WI38 (cell line): ENCODE measurements around the gene ASAH2.
A peak's percentile ranks its signal among the peaks of the same experiment; 100 is the strongest.

Source experiments
- H3K4me3 ChIP-seq: 2 replicates; pipeline ENCODE4 v1.5.1; 2011; ENCODE audit warnings: low read depth, mild to moderate bottlenecking, control low read depth, low read length
- TF ChIP-seq, protein P1 (sequence below): IDR thresholded peaks from 2 replicates; pipeline ENCODE4 v1.5.1; 2012; ENCODE audit warnings: low read depth, mild to moderate bottlenecking, control low read depth, low read length

The ASAH2 gene

DNA sequence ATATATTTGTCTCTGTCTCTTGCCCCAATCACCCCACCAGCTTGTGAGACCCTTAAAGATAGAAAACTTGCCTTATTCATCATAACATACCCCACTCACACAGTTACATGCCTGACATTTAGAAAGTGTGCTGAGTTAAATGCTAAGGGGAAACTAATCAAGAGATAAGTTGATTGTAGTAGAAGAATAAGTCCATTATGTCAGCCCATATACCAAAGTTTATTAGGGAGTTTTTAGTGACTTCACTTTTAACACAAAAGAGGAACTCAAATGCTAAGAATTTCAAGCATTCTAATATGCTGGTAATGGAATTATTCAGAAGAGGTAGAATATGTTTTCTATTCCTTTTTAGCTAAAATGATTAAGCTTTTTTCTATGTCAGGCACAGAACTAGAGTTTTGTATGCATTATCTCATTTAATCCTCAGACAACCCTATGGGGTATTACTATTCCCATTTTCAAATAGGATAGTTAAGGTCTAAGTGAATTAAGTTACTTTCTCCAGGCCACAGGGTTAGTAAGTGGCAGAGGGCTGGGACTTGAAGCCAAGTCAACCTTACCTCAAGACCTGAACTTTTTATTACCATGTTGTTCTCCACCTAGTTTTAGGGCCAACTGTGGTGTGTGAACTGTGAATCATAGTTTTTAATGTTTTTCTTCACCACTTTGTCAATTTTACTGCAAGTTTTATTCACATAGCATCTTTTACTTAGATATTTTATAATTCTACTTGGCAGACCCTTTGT, 19.6 kb downstream of the ASAH2 start:
- no peak overlapping the region for H3K4me3 ChIP-seq
- TF ChIP-seq, protein P1, sequence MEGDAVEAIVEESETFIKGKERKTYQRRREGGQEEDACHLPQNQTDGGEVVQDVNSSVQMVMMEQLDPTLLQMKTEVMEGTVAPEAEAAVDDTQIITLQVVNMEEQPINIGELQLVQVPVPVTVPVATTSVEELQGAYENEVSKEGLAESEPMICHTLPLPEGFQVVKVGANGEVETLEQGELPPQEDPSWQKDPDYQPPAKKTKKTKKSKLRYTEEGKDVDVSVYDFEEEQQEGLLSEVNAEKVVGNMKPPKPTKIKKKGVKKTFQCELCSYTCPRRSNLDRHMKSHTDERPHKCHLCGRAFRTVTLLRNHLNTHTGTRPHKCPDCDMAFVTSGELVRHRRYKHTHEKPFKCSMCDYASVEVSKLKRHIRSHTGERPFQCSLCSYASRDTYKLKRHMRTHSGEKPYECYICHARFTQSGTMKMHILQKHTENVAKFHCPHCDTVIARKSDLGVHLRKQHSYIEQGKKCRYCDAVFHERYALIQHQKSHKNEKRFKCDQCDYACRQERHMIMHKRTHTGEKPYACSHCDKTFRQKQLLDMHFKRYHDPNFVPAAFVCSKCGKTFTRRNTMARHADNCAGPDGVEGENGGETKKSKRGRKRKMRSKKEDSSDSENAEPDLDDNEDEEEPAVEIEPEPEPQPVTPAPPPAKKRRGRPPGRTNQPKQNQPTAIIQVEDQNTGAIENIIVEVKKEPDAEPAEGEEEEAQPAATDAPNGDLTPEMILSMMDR, result no peak

DNA sequence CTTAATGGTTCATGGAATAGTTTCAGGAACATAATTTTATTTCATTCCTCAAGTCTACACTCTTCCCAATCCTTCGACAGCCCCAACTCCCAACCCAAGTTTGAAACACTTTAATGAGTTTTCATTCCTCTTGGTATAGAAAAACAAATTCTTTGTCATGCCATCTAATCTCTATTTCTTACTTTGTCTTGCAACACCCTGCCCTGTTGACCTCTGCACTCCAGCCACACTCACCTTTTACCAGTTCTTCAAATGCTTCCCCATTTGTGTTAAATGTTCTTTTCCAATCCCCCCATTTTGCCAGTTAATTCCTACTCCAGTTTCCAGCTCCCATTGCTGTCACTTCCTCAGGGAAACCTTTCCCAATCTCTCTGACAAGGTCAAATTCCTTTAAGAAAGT, 21.9 kb downstream of the ASAH2 start:
- no peak overlapping the region for H3K4me3 ChIP-seq
- TF ChIP-seq, protein P1, result no peak

DNA sequence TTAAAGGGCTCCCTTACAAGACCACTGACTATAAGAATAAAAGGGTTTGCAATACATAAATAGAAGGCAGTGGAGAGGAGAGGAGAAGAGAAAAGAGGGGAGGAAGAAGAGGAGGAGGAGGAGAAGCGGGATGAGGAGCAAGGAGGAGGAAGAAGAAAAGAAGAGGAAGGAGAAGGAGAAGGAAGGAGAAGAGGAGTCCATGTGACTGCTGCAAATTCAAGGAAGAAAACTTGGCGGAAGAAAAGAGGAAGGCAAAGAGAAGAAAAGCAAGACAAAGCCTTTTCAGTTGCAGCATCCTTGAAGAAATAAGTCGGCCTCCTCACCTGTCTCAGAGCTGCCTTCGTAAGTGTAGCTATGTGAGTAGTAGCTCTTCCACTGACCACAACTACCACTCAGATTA, 22.6 kb downstream of the ASAH2 start:
- TF ChIP-seq, protein P1, result no peak
- no peak overlapping the region for H3K4me3 ChIP-seq

DNA sequence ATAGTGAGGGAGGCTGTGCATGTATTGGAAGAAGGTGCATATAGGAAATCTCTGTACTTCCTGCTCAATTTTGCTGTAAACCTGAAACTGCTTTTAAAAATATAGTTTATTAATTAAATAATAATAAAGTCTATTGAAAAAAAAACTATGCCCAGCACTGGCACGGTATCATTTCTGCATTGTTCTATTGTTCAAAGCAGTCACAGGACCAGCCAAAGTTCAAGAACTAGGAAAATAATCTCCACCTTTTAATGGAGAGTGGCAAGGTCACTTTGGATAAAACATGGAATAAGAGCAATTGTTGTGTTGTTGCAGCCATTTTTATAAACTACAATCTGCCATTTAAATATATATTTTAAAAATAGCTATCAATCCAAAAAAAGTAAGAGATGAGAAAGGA, 24.7 kb downstream of the ASAH2 start:
- TF ChIP-seq, protein P1, result no peak
- H3K4me3 ChIP-seq, result no peak overlapping the region

DNA sequence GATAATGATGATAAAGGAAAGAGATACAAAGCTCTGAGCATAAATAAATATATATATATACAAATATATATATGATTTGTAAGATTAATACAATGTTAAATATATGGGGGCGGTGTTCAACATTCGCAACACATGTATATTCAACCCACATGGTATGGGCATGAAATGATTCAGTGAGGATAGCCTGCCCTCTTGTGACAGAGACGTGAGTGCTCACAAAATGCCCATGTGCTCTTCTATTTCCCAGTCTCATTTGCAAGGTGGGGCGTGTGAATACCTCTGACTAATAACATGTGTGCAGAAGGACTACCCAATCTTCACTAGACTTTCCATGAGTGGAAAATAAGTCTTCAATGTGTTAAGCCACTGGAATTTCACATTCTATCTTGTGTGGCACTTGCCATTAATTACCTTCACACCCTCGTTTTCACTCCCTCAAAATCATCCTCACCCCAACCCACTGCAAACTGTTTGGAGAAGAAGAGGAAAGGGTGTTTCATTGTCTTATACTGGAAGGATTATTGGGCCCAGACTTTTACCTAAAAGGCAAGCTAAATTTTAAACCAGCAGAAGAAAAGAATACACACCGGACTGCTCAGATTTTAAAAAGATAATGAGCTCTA, 26.9 kb downstream of the ASAH2 start:
- H3K4me3 ChIP-seq, result no peak overlapping the region
- TF ChIP-seq, protein P1, result peak; percentile 47

DNA sequence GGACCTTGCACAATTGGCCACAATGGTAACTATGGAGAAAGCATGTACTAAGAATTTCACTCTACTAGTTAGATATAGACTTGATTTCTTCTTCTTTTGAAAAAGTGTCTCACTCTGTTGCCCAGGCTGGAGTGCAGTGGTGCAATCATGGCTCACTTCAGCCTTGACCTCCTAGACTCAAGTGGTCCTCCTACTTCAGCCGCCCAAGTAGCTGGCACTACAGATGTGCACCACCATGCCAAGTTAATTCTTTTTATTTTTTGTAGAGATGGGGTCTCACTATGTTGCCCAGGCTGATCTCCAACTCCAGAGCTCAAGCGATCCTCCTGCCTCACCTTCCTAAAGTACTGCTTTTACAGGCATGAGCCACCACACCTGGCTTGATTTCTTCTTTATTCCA, 29.1 kb downstream of the ASAH2 start:
- H3K4me3 ChIP-seq, result no peak overlapping the region
- TF ChIP-seq, protein P1, result no peak

DNA sequence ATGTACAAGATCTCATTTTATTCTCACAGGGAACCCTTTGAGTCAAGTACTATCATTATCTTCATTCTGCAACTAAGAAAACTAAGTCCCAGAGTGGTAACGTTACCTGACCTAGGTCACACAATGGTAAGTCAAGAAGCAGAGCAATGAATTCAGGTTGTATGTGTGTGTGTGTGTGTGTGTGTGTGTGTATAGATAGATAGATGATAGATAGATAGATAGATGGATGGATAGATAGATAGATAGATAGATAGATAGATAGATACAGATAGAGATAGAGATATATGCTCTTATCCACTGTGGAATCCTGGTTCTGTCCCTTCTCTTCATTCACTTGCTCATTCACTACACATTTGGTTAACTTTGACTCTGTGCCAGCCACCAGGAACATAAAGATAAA, 29.8 kb downstream of the ASAH2 start:
- H3K4me3 ChIP-seq, result no peak overlapping the region
- TF ChIP-seq, protein P1, result no peak
